Astrocyte of the cerebellum (primary cell): ENCODE data around the gene NR3C1.

Experiments used
- DNase-seq: peaks from one replicate; pipeline ENCODE4 v3.0.0-alpha.2; 2011; ENCODE audit warnings: low read depth
- H3K4me3 ChIP-seq: 2 replicates; pipeline ENCODE4 v1.5.1; 2011; ENCODE audit warnings: mild to moderate bottlenecking, low read depth, low read length, moderate library complexity
- in situ Hi-C: cut with HindIII; loops from 2 replicates; pipeline ENCODE4 v1.10.0; 2017; ENCODE audit warnings: low sequenced_read_pairs
- TF ChIP-seq, protein P1 (sequence below): IDR thresholded peaks from 2 replicates; pipeline ENCODE4 v1.5.1; 2012; ENCODE audit warnings: low read length, low read depth, moderate library complexity, mild to moderate bottlenecking; ENCODE audit errors: missing control alignments

The NR3C1 gene

DNA sequence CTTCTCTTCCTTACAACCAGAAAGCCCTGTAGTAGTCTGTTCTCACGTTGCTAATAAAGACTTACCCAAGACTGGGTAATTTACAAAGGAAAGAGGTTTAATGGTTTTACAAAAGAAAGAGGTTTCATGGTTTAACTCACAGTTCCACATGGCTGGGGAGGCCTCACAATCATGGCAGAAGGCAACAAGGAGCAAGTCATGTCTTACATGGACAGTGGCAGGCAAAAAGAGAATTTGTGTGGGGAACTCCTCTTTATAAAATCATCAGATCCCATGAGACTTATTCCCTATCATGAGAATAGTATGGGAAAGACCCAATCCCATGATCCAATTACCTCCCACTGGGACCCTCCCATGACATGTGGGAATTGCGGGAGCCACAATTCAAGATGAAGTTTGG, 164.9 kb downstream of the NR3C1 start:
- TF ChIP-seq, protein P1, sequence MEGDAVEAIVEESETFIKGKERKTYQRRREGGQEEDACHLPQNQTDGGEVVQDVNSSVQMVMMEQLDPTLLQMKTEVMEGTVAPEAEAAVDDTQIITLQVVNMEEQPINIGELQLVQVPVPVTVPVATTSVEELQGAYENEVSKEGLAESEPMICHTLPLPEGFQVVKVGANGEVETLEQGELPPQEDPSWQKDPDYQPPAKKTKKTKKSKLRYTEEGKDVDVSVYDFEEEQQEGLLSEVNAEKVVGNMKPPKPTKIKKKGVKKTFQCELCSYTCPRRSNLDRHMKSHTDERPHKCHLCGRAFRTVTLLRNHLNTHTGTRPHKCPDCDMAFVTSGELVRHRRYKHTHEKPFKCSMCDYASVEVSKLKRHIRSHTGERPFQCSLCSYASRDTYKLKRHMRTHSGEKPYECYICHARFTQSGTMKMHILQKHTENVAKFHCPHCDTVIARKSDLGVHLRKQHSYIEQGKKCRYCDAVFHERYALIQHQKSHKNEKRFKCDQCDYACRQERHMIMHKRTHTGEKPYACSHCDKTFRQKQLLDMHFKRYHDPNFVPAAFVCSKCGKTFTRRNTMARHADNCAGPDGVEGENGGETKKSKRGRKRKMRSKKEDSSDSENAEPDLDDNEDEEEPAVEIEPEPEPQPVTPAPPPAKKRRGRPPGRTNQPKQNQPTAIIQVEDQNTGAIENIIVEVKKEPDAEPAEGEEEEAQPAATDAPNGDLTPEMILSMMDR: no peak
- H3K4me3 ChIP-seq: no peak overlapping the region
- in situ Hi-C loops: no loop called here
- no peak for DNase-seq

DNA sequence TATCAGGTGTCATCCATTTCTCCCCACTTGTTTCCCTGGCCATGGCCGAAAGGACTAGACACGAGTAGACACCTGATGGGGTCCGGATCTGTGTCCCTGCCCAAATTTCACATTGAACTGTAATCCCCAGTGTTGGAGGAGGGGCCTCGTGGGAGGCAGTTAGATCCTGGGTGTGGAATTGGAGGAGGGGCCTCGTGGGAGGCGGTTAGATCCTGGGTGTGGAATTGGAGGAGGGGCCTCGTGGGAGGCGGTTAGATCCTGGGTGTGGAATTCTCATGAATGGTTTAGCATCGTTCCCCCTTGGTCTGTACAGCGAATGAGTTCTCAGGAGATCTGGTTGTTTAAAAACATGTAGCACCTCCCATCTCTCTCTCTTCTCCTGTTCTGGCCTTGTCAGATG, 165.8 kb downstream of the NR3C1 start:
- in situ Hi-C loops: no loop called here
- TF ChIP-seq, protein P1: no peak
- no peak overlapping the region for H3K4me3 ChIP-seq
- DNase-seq: no peak

- TF ChIP-seq, protein P1: no peak
- in situ Hi-C loops: no loop called here
- H3K4me3 ChIP-seq: no peak overlapping the region
- no peak for DNase-seq
Observed at GRCh38 chr5:143236682-143237081, 166.8 kb downstream of the NR3C1 start.

- in situ Hi-C loops: no loop called here
- no peak overlapping the region for H3K4me3 ChIP-seq
Observed at GRCh38 chr5:143235423-143235822, 168.1 kb downstream of the NR3C1 start.

DNA sequence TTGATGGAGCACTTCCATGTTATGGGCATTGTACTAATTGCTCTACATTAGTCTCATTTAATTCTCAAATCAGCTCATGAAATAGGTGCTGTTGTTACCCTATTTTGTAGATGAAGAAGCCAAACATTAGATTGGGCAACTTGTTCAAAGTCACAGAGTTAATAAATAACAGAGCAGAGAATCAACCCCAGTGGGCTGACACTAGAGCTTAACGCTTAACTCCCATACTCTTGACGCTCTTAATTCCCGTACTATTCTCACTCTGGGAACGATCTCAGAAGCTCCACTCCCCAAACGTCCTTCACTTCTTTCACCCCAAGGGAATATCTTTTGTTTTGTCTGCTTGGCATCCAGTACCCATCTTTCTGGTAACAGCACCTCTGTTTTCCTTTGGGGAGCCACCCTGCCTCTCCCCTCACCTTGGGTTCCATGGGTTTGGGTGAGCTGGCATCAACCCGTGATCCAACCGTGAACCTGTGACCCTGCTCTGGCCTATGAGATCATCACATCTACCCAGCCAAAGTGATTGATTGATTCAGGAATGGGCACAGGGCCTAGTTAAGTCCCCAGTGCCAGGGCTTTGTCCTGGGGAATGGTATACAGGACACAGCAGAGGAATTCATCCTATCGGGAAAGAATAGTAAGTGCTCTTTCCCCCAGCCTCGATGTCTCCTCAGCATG, 169.2 kb downstream of the NR3C1 start:
- no peak overlapping the region for H3K4me3 ChIP-seq
- TF ChIP-seq, protein P1: no peak
- in situ Hi-C loops: no loop called here
- no peak for DNase-seq

More at GRCh38 chr5:143235423-143235822, 168.1 kb downstream of the NR3C1 start:
- no peak for DNase-seq
- TF ChIP-seq, protein P1: no peak

GRCh38 chr5:143233031-143233430, 170.5 kb downstream of the NR3C1 start:
- H3K4me3 ChIP-seq: no peak overlapping the region
- no peak for DNase-seq
- in situ Hi-C loops: no loop called here
- TF ChIP-seq, protein P1: no peak
